ENCODE measurements around the gene KRTAP10-10.
"Not testable (repeated sequence)": the region's sequence is repeated elsewhere in the genome, so short reads cannot be mapped to it uniquely, and the experiment has no call there.

The KRTAP10-10 gene, protein sequence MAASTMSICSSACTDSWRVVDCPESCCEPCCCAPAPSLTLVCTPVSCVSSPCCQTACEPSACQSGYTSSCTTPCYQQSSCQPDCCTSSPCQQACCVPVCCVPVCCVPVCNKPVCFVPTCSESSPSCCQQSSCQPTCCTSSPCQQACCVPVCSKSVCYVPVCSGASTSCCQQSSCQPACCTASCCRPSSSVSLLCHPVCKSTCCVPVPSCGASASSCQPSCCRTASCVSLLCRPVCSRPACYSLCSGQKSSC

DNA sequence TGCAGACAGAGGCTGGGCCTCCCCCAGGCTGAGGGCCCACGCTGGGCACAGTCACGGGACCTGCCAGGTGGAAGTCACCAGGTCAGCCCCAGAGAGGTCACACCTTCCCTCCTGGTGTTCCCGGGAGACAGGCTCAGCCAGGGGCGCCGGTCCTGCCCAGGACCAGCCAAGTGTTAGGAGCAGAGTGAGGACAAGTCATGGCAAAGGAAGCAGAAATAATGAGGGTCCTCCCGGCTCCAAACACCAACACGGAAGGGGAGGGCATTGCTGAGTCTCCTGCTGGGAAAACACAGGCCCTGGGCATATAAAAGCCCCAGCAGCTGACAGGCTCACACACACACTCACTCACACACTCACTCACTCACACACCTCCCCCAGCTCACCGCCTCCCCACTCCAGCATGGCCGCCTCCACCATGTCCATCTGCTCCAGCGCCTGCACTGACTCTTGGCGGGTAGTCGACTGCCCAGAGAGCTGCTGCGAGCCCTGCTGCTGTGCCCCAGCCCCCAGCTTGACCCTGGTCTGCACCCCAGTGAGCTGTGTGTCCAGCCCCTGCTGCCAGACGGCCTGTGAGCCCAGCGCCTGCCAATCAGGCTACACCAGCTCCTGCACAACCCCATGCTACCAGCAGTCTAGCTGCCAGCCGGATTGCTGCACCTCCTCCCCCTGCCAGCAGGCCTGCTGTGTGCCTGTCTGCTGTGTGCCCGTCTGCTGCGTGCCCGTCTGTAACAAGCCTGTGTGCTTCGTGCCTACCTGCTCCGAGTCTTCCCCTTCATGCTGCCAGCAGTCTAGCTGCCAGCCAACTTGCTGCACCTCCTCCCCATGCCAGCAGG, at the start of gene KRTAP10-10:
Gene KRTAP10-10, plus strand, starts transcription at position 339 of the 833 bp plus-strand sequence. Its CDS starts 62 bp downstream, at position 401.
- Histone ChIP-seq H3K36me3 (ENCODE audit: control insufficient read depth in 1 of 2, insufficient read depth in 2 of 2, low read length in 2 of 2) (no peaks in the 10 kb centered on the region), H3K27me3 (ENCODE audit: low read depth, low read length) (no peaks in the 10 kb centered on the region), H3K27ac (ENCODE audit: low read length) (no peak within 1 kb of the TSS), H3K4me1 (ENCODE audit: control insufficient read depth in 1 of 2, insufficient read depth in 2 of 2, low read length in 2 of 2) (no peaks in the 10 kb centered on the region), H3K4me3 (ENCODE audit: low read depth in 1 of 2, low read length in 2 of 2) (no peak within 1 kb of the TSS), H3K9me3 (ENCODE audit: control insufficient read depth in 1 of 2, low read length in 2 of 2) (peaks cover 13% of the 10 kb centered on the region in 2 donors)

DNA sequence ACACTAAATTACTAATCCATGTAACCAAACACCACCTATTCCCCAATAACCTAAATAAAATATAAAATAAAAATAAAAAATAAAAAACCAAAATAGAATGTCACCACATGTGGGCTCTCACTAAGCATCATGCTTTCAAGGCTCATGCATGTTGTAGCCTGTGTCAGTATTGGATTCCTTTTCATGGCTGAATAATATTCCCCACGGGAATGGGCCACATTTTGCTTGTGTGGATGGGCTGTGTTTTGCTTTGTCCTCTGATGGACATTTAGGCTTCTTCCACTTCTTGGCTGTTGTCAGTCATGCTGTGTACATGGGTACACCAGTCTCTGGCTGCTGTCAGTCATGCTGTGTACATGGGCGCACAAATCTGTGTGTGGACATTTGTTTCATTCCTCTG, 48.1 kb upstream of the KRTAP10-10 start:
- Histone ChIP-seq H3K9me3 (ENCODE audit: control insufficient read depth in 1 of 2, low read length in 2 of 2) (peaks cover 0 to 4% of the 10 kb centered on the region in 2 donors), H3K36me3 (ENCODE audit: control insufficient read depth in 1 of 2, insufficient read depth in 2 of 2, low read length in 2 of 2) (no peaks in the 10 kb centered on the region), H3K4me1 (ENCODE audit: control insufficient read depth in 1 of 2, insufficient read depth in 2 of 2, low read length in 2 of 2) (peaks cover 0 to 3% of the 10 kb centered on the region in 2 donors), H3K27me3 (ENCODE audit: low read depth, low read length) (no peaks in the 10 kb centered on the region), H3K4me3 (ENCODE audit: low read depth in 1 of 2, low read length in 2 of 2) (no peak overlapping the region), H3K27ac (ENCODE audit: low read length) (no peak overlapping the region)

DNA sequence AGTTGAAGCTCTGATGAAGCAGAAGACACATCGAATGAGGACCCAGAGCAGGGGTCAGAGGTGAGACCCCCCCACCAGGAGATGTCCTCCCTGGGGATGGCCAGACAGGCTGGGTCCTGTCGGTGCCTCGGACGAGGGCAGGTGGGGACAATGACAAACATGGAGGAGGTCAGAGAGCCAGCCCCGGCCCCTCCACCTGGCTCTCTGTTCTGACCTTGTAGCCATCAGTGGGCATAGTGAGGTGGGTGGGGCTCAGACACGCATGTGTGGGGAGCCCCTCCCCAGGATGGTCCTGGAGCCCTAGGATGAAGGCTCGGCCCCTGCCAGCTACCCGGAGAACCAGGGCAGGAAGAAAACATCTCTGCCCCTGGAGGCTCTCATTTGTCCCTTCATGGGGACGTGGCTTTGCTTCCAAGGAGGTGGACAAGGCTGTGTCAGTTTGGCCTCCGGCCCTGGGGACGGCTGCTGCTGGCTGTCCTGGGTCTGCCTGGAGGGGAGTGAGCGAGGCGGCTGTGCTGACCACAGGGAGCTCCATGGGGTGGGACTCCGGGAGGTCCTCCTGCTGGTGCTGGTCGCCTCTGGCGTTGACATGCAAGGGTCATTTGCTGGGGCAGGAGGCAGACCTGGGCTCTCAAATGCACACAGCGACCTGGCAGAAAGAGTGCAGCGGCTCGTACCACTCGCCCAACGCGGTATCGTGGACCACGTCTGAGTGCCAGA, 47.4 kb upstream of the KRTAP10-10 start:
- Histone ChIP-seq H3K4me1 (ENCODE audit: control insufficient read depth in 1 of 2, insufficient read depth in 2 of 2, low read length in 2 of 2) (no peaks in the 10 kb centered on the region), H3K9me3 (ENCODE audit: control insufficient read depth in 1 of 2, low read length in 2 of 2) (peaks cover 0 to 4% of the 10 kb centered on the region in 2 donors), H3K27ac (ENCODE audit: low read length) (no peak overlapping the region), H3K27me3 (ENCODE audit: low read depth, low read length) (no peaks in the 10 kb centered on the region), H3K36me3 (ENCODE audit: control insufficient read depth in 1 of 2, insufficient read depth in 2 of 2, low read length in 2 of 2) (no peaks in the 10 kb centered on the region), H3K4me3 (ENCODE audit: low read depth in 1 of 2, low read length in 2 of 2) (no peak overlapping the region)

DNA sequence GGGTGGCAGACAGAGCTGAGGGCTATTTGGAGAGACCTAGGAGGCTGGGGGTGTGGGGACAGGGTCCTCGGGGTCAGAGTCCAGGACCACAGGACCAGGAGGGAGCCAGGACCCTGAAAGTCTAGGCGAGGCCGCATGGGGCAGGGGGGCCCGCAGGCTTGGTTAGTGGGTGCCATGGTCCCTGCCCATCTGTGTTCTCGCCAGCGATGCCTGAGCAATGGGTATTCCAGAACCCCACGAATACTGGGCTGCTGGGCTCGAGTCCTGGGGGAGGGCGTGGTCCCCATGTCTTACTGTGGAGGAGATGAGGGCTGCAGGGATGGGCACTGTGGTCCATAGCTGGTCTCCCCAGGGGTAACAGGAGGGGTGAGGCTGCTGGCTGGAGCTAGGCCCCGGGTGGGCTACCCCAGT, 46.8 kb upstream of the KRTAP10-10 start:
- no peaks in the 10 kb centered on the region for H3K27me3 ChIP-seq (ENCODE audit: low read depth, low read length)
- H3K4me3 ChIP-seq (ENCODE audit: low read depth in 1 of 2, low read length in 2 of 2): no peak overlapping the region
- H3K27ac ChIP-seq (ENCODE audit: low read length): no peak overlapping the region
- no peaks in the 10 kb centered on the region for H3K36me3 ChIP-seq (ENCODE audit: control insufficient read depth in 1 of 2, insufficient read depth in 2 of 2, low read length in 2 of 2)
- H3K9me3 ChIP-seq (ENCODE audit: control insufficient read depth in 1 of 2, low read length in 2 of 2): peaks cover 0 to 4% of the 10 kb centered on the region in 2 donors
- no peaks in the 10 kb centered on the region for H3K4me1 ChIP-seq (ENCODE audit: control insufficient read depth in 1 of 2, insufficient read depth in 2 of 2, low read length in 2 of 2)

DNA sequence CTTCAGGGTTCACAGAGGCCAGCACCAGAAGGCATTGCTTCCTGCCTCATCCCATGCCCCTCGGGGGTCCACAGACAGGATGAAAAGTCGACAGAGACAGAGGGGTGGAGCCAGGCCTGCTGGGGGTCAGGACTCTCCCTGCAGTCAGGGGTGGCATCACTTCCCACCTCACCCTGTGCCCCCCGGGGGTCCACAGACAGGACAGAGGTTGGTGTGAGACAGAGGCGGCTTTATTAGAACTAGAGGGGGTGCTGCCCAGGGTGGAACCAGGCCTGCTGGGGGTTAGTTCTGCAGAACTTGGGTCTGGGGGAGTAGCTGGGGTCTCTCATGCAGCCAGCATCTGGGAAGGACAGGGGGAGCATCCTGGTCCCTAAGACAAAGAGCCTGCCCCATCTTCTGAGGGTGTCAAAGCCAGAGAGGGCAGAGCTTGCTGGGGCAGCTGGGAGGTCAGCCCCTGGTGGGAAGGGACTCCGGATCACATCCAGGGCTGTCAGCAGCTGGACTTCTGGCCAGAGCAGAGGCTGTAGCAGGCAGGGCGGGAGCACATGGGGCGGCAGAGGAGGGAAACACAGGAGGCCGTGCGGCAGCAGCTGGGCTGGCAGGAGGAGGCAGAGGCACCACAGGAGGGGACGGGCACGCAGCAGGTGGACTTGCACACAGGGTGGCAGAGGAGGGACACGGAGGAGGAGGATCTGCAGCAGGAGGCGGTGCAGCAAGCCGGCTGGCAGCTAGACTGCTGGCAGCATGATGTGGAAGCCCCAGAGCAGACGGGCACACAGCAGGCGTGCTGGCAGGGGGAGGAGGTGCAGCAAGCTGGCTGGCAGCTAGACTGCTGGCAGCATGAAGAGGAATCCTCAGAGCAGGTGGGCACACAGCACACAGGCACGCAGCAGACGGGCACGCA, 46.0 kb upstream of the KRTAP10-10 start:
- H3K27ac ChIP-seq (ENCODE audit: low read length); H3K4me1 ChIP-seq (ENCODE audit: control insufficient read depth in 1 of 2, insufficient read depth in 2 of 2, low read length in 2 of 2); H3K9me3 ChIP-seq (ENCODE audit: control insufficient read depth in 1 of 2, low read length in 2 of 2); H3K4me3 ChIP-seq (ENCODE audit: low read depth in 1 of 2, low read length in 2 of 2); H3K36me3 ChIP-seq (ENCODE audit: control insufficient read depth in 1 of 2, insufficient read depth in 2 of 2, low read length in 2 of 2); H3K27me3 ChIP-seq (ENCODE audit: low read depth, low read length): not testable (repeated sequence)

DNA sequence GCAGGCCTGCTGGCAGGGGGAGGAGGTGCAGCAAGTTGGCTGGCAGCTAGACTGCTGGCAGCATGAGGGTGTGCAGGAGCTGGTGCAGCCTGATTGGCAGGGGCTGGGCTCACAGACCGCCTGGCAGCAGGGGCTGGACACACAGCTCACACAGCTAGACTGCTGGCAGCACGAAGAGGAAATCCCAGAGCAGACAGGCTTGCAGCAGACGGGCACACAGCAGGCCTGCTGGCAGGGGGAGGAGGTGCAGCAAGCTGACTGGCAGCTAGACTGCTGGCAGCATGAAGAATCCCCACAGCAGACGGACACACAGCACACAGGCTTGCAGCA, 45.4 kb upstream of the KRTAP10-10 start:
- H3K27ac ChIP-seq (ENCODE audit: low read length); H3K36me3 ChIP-seq (ENCODE audit: control insufficient read depth in 1 of 2, insufficient read depth in 2 of 2, low read length in 2 of 2); H3K4me1 ChIP-seq (ENCODE audit: control insufficient read depth in 1 of 2, insufficient read depth in 2 of 2, low read length in 2 of 2); H3K27me3 ChIP-seq (ENCODE audit: low read depth, low read length); H3K4me3 ChIP-seq (ENCODE audit: low read depth in 1 of 2, low read length in 2 of 2); H3K9me3 ChIP-seq (ENCODE audit: control insufficient read depth in 1 of 2, low read length in 2 of 2): not testable (repeated sequence)

DNA sequence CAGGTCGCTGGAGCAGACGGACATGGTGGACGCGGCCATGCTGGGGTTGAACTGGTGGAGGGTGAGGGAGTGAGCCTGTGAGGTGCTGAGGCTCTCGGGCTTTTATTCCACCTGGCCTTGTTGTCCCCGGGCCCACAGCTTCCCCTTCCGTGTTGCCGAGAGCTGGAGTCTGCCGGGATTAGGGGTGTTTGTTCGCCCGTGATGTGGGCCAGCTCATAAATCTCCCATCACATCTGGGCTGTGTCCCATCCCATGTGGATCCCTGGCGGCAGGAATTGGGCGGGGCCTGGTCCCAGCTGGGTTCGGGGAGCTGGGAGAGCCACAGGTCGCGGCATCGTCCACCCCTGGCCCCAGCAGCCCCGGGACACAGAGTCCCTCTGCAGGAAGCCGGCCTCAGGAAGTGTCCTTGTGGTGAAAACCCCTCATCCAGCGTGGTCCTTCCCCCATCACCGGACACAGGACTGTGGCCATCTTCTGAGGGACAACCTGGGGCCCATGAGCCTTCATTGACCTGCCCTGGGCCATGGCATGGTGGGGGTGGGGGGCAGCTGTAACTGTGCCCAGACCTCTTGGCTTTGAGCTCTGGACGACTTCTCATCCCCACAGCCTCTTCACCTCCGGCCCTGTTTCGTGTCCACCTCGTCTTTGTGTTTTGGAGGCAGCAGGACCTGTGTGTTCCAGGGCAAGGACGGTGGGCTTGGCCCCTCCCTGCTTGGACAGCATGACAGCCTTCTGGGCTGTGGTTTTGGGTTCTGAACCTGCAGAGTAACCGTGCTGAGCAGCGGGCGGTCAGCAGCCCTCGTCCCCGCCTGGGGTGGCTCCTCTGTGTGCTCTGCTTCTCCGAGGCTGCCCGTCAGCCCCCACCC, 44.5 kb upstream of the KRTAP10-10 start, which contains the start of gene KRTAP10-6:
Gene KRTAP10-6, minus strand, starts transcription at position 60 of the 866 bp plus-strand sequence. Its CDS starts 21 bp downstream, at position 39.
- no peak within 1 kb of the TSS for H3K4me3 ChIP-seq (ENCODE audit: low read depth in 1 of 2, low read length in 2 of 2)
- no peaks in the 10 kb centered on the region for H3K36me3 ChIP-seq (ENCODE audit: control insufficient read depth in 1 of 2, insufficient read depth in 2 of 2, low read length in 2 of 2)
- H3K27ac ChIP-seq (ENCODE audit: low read length): no peak within 1 kb of the TSS
- H3K9me3 ChIP-seq (ENCODE audit: control insufficient read depth in 1 of 2, low read length in 2 of 2): no peaks in the 10 kb centered on the region
- no peaks in the 10 kb centered on the region for H3K4me1 ChIP-seq (ENCODE audit: control insufficient read depth in 1 of 2, insufficient read depth in 2 of 2, low read length in 2 of 2)
- no peaks in the 10 kb centered on the region for H3K27me3 ChIP-seq (ENCODE audit: low read depth, low read length)

DNA sequence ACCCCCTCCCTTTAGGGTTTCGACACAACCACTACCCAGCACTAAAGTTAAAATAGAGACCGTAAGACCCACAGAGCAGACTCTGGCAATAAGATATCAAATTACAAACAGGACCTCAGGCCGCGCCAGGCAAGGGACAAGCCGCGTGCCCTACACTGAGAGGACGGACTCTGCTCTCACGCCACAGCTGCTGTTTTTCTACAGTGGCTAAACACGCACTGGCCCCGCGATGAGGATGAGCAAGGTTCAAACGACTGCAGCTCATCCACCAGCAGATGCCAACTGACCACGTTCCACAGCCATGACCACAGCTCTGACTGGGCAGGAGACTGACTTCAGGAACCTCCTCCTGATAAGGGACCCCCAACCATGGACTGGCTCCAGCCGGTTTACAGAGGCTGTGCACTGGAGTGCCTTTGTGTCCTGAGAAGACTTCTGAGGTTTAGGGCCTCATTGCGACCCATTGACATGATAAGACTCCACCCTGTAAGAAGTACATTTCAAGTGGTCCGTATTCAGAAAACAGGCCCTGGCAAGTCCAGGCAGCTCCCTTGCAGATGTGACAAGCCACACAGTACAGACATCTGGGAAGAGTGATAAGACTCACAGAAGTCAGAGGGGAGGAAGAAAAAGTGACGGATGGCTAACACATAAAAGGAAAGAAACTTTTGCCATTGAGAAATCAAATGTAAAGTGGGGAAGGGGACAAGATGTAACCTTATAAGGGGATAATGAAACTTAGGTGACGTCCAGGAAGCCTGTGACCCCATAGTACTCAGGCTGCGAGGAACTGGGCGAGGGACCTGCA, 43.4 kb upstream of the KRTAP10-10 start:
- no peaks in the 10 kb centered on the region for H3K9me3 ChIP-seq (ENCODE audit: control insufficient read depth in 1 of 2, low read length in 2 of 2)
- H3K36me3 ChIP-seq (ENCODE audit: control insufficient read depth in 1 of 2, insufficient read depth in 2 of 2, low read length in 2 of 2): no peaks in the 10 kb centered on the region
- no peak overlapping the region for H3K27ac ChIP-seq (ENCODE audit: low read length)
- H3K27me3 ChIP-seq (ENCODE audit: low read depth, low read length): no peaks in the 10 kb centered on the region
- no peaks in the 10 kb centered on the region for H3K4me1 ChIP-seq (ENCODE audit: control insufficient read depth in 1 of 2, insufficient read depth in 2 of 2, low read length in 2 of 2)
- H3K4me3 ChIP-seq (ENCODE audit: low read depth in 1 of 2, low read length in 2 of 2): no peak overlapping the region

DNA sequence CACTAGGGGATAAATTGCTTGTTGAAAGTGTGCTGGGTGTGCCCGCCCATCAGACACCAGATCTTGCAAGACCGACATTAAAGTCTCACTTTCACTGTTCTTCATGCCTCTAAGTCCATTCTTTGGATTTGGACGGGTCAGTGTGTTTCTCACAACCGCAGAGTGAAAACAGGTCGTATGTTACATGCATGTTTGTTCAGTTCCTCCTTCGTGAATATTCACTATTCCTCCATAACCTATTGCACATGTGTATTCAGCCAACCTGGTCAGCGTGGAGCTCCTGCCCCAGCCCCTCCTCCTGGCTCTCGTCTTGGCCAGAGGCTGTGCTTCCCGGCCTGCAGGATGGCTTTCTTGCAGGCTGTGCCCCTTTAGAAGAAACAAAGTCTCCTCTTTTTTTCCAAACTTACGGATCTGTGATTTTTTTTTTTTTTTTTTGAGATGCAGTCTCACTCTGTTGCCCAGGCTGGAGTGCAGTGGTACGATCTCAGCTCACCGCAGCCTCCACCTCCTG, 42.7 kb upstream of the KRTAP10-10 start:
- Histone ChIP-seq H3K9me3 (ENCODE audit: control insufficient read depth in 1 of 2, low read length in 2 of 2) (peaks cover 0 to 2% of the 10 kb centered on the region in 2 donors), H3K27ac (ENCODE audit: low read length) (no peak overlapping the region), H3K27me3 (ENCODE audit: low read depth, low read length) (no peaks in the 10 kb centered on the region), H3K36me3 (ENCODE audit: control insufficient read depth in 1 of 2, insufficient read depth in 2 of 2, low read length in 2 of 2) (no peaks in the 10 kb centered on the region), H3K4me3 (ENCODE audit: low read depth in 1 of 2, low read length in 2 of 2) (no peak overlapping the region), H3K4me1 (ENCODE audit: control insufficient read depth in 1 of 2, insufficient read depth in 2 of 2, low read length in 2 of 2) (no peaks in the 10 kb centered on the region)

All from muscle layer of duodenum (tissue), 2 donors.